ENCODE data around the gene NEURL3.

Gene NEURL3

DNA sequence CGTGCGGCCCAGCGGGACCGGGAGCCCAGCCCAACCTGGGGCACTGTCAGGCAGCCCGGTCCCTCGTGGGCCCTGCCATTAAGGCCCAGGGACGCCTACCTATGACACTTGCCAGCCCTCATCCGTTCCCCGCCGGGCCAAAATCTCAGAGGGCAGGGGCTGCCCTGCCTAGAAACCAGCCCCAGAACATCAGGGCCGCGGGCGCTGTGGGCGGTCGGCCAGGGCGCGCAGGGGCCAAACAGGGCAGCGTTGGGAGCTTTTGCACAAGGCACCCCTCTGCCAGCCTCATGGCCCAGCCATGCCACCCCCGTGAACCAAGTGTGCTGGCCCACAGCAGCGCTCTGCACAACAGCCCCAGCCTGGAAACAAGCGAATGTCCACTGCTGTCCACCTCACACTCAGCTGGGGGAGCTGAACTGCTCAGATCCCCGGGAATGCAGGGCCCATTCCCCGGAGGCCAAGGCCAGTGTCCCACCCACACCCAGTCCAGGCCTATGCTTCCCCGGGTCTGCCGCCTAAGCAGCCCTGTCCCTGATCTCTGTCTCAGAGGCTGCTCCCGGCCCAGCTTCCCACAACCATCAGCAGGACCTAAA is 3.5 kb upstream of the NEURL3 start:
- peak in 1 of 2 donors; percentile 66 for DNase-seq
- intact Hi-C loops (cut with DNase I; ENCODE audit: low total_unique reads): loop anchor here (10.0 kb wide), 3 partner anchors 204 to 364 kb away; partner anchors contain the start of genes CIAO1, DUSP2, SNRNP200 and TMEM127
- Histone ChIP-seq H3K27me3 (no peaks in the 10 kb centered on the region), H3K9me3 (no peaks in the 10 kb centered on the region), H3K4me1 (peaks cover 0 to 24% (median 16%) of the 10 kb centered on the region in 4 donors), H3K27ac (no peak overlapping the region), H3K4me3 (peak overlapping the region in 1 of 2 donors; percentile 42), H3K36me3 (no peaks in the 10 kb centered on the region)
- TF ChIP-seq, protein P1, sequence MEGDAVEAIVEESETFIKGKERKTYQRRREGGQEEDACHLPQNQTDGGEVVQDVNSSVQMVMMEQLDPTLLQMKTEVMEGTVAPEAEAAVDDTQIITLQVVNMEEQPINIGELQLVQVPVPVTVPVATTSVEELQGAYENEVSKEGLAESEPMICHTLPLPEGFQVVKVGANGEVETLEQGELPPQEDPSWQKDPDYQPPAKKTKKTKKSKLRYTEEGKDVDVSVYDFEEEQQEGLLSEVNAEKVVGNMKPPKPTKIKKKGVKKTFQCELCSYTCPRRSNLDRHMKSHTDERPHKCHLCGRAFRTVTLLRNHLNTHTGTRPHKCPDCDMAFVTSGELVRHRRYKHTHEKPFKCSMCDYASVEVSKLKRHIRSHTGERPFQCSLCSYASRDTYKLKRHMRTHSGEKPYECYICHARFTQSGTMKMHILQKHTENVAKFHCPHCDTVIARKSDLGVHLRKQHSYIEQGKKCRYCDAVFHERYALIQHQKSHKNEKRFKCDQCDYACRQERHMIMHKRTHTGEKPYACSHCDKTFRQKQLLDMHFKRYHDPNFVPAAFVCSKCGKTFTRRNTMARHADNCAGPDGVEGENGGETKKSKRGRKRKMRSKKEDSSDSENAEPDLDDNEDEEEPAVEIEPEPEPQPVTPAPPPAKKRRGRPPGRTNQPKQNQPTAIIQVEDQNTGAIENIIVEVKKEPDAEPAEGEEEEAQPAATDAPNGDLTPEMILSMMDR (IDR thresholded peaks at IDR 0.05): no peak

DNA sequence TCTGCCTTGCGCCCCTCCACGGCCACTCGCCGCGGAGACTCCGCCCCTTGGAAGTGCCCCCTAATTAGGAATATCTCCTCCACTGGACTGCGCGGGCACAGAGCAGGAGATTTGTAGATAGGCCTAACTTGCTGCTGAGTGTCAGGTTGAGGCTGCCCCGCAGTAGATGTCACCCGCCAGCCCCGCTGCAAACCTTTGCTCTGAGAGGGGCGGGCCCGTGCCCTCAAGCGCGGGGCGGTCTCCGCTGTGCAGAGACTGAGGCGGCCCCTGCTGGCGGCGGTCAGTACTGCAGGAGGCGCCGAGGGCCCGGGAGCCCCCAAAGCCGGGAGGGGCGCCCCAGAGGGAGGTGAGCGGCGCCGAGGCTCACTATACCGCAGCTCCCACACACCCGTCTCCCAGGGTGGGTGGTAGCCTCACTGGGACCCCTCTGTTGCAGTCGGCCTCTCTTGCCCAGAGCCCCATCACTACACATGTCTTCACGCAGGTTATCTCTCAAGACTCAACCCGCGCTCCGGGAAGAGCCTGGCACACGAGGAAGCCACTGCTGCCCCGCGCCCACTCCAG is 2.9 kb upstream of the NEURL3 start:
- peaks cover 0 to 2% of the 10 kb centered on the region in 2 donors for H3K27me3 ChIP-seq
- no peaks in the 10 kb centered on the region for H3K36me3 ChIP-seq
- peaks cover 0 to 27% (median 16%) of the 10 kb centered on the region in 4 donors for H3K4me1 ChIP-seq
- no peak overlapping the region for H3K27ac ChIP-seq
- TF ChIP-seq, protein P1 (IDR thresholded peaks at IDR 0.05): peak; percentile 98 to 100
- peak overlapping the region; percentile 25 to 42 for H3K4me3 ChIP-seq
- intact Hi-C loops (cut with DNase I; ENCODE audit: low total_unique reads): loop anchor here (10.0 kb wide), 3 partner anchors 203 to 363 kb away; partner anchors contain the start of genes CIAO1, DUSP2, SNRNP200 and TMEM127
- peak; percentile 56 to 76 for DNase-seq
- no peaks in the 10 kb centered on the region for H3K9me3 ChIP-seq

GRCh38 chr2:96506907-96507240 is 1.7 kb upstream of the NEURL3 start:
- H3K9me3 ChIP-seq: no peaks in the 10 kb centered on the region
- peaks cover 0 to 14% of the 10 kb centered on the region in 2 donors for H3K27me3 ChIP-seq
- H3K27ac ChIP-seq: no peak overlapping the region
- peak in 1 of 2 donors; percentile 35 for DNase-seq
- H3K36me3 ChIP-seq: no peaks in the 10 kb centered on the region
- intact Hi-C loops (cut with DNase I; ENCODE audit: low total_unique reads): loop anchor here (10.0 kb wide), 3 partner anchors 202 to 362 kb away; partner anchors contain the start of genes CIAO1, DUSP2, SNRNP200 and TMEM127
- peaks cover 0 to 30% (median 16%) of the 10 kb centered on the region in 4 donors for H3K4me1 ChIP-seq
- no peak overlapping the region for H3K4me3 ChIP-seq
- TF ChIP-seq, protein P1 (IDR thresholded peaks at IDR 0.05): no peak

- DNase-seq: peak in 1 of 2 donors; percentile 46
- no peaks in the 10 kb centered on the region for H3K9me3 ChIP-seq
- H3K4me3 ChIP-seq: no peak overlapping the region
- H3K27ac ChIP-seq: no peak overlapping the region
- peaks cover 0 to 30% (median 16%) of the 10 kb centered on the region in 4 donors for H3K4me1 ChIP-seq
- intact Hi-C loops (cut with DNase I; ENCODE audit: low total_unique reads): loop anchor here (10.0 kb wide), 3 partner anchors 201 to 361 kb away; partner anchors contain the start of genes CIAO1, DUSP2, SNRNP200 and TMEM127
- peaks cover 0 to 20% of the 10 kb centered on the region in 2 donors for H3K27me3 ChIP-seq
- TF ChIP-seq, protein P1 (IDR thresholded peaks at IDR 0.05): no peak
- H3K36me3 ChIP-seq: no peaks in the 10 kb centered on the region
Measured at GRCh38 chr2:96506016-96506906, 1.1 kb upstream of the NEURL3 start.

GRCh38 chr2:96503637-96504243 is 1.4 kb downstream of the NEURL3 start:
- peaks cover 0 to 28% (median 11%) of the 10 kb centered on the region in 4 donors for H3K4me1 ChIP-seq
- H3K4me3 ChIP-seq: no peak overlapping the region
- peaks cover 0 to 37% of the 10 kb centered on the region in 2 donors for H3K27me3 ChIP-seq
- TF ChIP-seq, protein P1 (IDR thresholded peaks at IDR 0.05): no peak
- intact Hi-C loops (cut with DNase I; ENCODE audit: low total_unique reads): loop anchor here (10.0 kb wide), 3 partner anchors 199 to 359 kb away; partner anchors contain the start of genes CIAO1, DUSP2, SNRNP200 and TMEM127
- no peak overlapping the region for H3K27ac ChIP-seq
- DNase-seq: peak in 1 of 2 donors; percentile 59
- H3K36me3 ChIP-seq: no peaks in the 10 kb centered on the region
- no peaks in the 10 kb centered on the region for H3K9me3 ChIP-seq

Data from tibial artery (tissue), 4 donors.